ENCODE measurements around the gene TARDBP.

Gene TARDBP

DNA sequence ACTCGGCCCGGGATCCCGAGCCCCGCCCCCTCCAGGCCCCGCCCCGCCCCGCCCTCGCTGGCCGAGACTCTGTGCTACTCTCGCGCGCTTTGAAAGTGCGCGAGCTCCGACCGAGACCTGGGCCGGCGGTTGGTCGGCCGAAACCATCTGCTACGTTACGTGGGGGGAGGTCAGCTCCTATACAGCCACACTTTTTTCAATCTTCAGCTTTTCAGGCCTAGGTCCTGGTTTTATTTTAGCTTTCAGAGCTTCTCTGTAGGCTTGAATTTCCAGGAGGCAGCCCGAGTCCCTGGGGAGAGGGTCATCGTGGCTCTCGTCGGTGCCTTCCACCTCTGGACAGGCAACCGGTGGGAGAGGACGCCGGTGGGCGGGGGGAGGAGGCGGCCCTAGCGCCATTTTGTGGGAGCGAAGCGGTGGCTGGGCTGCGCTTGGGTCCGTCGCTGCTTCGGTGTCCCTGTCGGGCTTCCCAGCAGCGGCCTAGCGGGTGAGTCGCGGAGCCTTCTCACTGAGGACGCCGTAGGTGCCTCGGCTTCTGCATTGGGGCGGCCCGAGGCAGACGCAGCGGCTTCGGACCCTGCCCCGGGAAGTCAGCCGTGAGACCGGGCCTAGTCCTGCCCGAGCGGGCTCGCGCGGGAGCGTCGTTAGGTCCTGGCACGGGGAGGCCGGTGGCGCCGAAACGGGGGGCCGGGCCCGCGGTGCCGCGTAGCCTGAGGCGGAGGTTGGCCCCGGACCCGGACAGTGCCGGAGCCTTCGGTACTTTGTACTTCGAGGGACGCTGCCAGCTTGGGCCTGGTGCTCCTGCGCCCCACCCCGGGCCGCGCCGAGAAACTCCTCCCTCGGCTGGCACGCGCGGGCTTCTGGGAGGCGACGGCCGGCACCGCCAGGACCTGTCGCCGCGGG lies at the start of gene TARDBP:
Gene TARDBP, plus strand, starts transcription at position 395 of the 900 bp plus-strand sequence. CDS start 1,074 bp downstream, outside the sequence.
- TF ChIP-seq, protein P1, sequence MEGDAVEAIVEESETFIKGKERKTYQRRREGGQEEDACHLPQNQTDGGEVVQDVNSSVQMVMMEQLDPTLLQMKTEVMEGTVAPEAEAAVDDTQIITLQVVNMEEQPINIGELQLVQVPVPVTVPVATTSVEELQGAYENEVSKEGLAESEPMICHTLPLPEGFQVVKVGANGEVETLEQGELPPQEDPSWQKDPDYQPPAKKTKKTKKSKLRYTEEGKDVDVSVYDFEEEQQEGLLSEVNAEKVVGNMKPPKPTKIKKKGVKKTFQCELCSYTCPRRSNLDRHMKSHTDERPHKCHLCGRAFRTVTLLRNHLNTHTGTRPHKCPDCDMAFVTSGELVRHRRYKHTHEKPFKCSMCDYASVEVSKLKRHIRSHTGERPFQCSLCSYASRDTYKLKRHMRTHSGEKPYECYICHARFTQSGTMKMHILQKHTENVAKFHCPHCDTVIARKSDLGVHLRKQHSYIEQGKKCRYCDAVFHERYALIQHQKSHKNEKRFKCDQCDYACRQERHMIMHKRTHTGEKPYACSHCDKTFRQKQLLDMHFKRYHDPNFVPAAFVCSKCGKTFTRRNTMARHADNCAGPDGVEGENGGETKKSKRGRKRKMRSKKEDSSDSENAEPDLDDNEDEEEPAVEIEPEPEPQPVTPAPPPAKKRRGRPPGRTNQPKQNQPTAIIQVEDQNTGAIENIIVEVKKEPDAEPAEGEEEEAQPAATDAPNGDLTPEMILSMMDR (IDR thresholded peaks at IDR 0.05): peak in 1 of 2 experiments; percentile 5
- Histone ChIP-seq H3K4me1 (peaks cover 0 to 40% (median 31%) of the 10 kb centered on the region in 4 donors), H3K4me3 (peak within 1 kb of the TSS; percentile 77 to 97), H3K27me3 (no peaks in the 10 kb centered on the region), H3K27ac (peak within 1 kb of the TSS; percentile 87 to 96), H3K36me3 (peaks cover 35 to 40% (median 38%) of the 10 kb centered on the region in 3 donors), H3K9me3 (no peaks in the 10 kb centered on the region)
- intact Hi-C loops (cut with DNase I; ENCODE audit: low total_unique reads): loop anchor here (5.0 kb wide), 1 partner anchor 1100 kb away; the partner anchor contains the start of gene CTNNBIP1
- peak; percentile 78 to 92 for DNase-seq

- peaks cover 0 to 44% of the 10 kb centered on the region in 2 donors for H3K27me3 ChIP-seq
- H3K36me3 ChIP-seq: no peaks in the 10 kb centered on the region
- H3K9me3 ChIP-seq: no peaks in the 10 kb centered on the region
- peak in 1 of 2 donors; percentile 53 for DNase-seq
- H3K4me1 ChIP-seq: peaks cover 0 to 11% (median 2%) of the 10 kb centered on the region in 4 donors
- H3K4me3 ChIP-seq: no peak overlapping the region
- H3K27ac ChIP-seq: no peak overlapping the region
- TF ChIP-seq, protein P1 (IDR thresholded peaks at IDR 0.05): no peak
- intact Hi-C loops (cut with DNase I; ENCODE audit: low total_unique reads): no loop called here
Measured at GRCh38 chr1:10965546-10966226, 46.8 kb upstream of the TARDBP start.

DNA sequence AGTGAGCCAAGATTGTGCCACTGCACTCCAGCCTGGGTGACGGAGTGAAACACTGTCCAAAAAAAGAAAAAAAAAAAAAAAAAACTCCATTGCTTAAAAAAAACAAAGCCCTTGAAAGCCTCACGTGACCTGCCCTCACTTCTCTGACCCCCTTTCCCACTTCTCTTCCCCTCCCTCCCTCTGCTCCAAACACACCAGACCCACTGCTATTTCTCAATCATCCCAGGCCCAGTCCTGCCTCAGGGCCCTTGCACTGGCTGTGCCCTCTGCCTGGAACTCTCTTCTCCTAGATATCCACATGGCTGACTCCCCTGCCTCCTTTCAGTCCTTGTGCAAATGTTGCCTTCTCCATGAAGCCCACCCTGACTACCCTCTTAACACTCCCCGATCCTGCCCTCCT lies 45.4 kb upstream of the TARDBP start:
- Histone ChIP-seq H3K4me1 (peaks cover 0 to 11% (median 2%) of the 10 kb centered on the region in 4 donors), H3K27ac (no peak overlapping the region), H3K4me3 (no peak overlapping the region), H3K27me3 (peaks cover 0 to 36% of the 10 kb centered on the region in 2 donors), H3K9me3 (no peaks in the 10 kb centered on the region), H3K36me3 (no peaks in the 10 kb centered on the region)
- DNase-seq: no peak
- intact Hi-C loops (cut with DNase I; ENCODE audit: low total_unique reads): no loop called here
- TF ChIP-seq, protein P1 (IDR thresholded peaks at IDR 0.05): no peak

- peaks cover 0 to 11% (median 2%) of the 10 kb centered on the region in 4 donors for H3K4me1 ChIP-seq
- H3K36me3 ChIP-seq: no peaks in the 10 kb centered on the region
- no peak overlapping the region for H3K27ac ChIP-seq
- H3K9me3 ChIP-seq: no peaks in the 10 kb centered on the region
- H3K27me3 ChIP-seq: peaks cover 0 to 29% of the 10 kb centered on the region in 2 donors
- no peak overlapping the region for H3K4me3 ChIP-seq
- TF ChIP-seq, protein P1 (IDR thresholded peaks at IDR 0.05): no peak
- intact Hi-C loops (cut with DNase I; ENCODE audit: low total_unique reads): no loop called here
- DNase-seq: no peak
Measured at GRCh38 chr1:10968411-10968826, 44.0 kb upstream of the TARDBP start.

GRCh38 chr1:10969267-10969970 lies 43.0 kb upstream of the TARDBP start:
- H3K9me3 ChIP-seq: no peaks in the 10 kb centered on the region
- TF ChIP-seq, protein P1 (IDR thresholded peaks at IDR 0.05): no peak
- H3K27ac ChIP-seq: no peak overlapping the region
- DNase-seq: no peak
- intact Hi-C loops (cut with DNase I; ENCODE audit: low total_unique reads): no loop called here
- peaks cover 0 to 21% of the 10 kb centered on the region in 2 donors for H3K27me3 ChIP-seq
- H3K4me1 ChIP-seq: peaks cover 0 to 11% (median 4%) of the 10 kb centered on the region in 4 donors
- no peaks in the 10 kb centered on the region for H3K36me3 ChIP-seq
- H3K4me3 ChIP-seq: no peak overlapping the region
